SK-N-SH treated with all-trans-retinoic acid at 6 μM for 48 hours (cell line): ENCODE results near the gene QRSL1.

ENCODE experiments used
- BACH2 ChIP-seq: fragments of 250-450 bp; sonication (Bioruptor Pico); IDR thresholded peaks from 2 replicates; pipeline ENCODE4 v1.9.0; 2021; ENCODE audit warnings: mild to moderate bottlenecking, borderline replicate concordance
- CSDC2 ChIP-seq: fragments of 250-450 bp; sonication (Bioruptor Pico); IDR thresholded peaks from 2 replicates; pipeline ENCODE4 v1.5.0; 2020; ENCODE audit warnings: mild to moderate bottlenecking, moderate library complexity
- GLIS3 ChIP-seq: fragments of 250-450 bp; sonication (Bioruptor Pico); IDR thresholded peaks from 2 replicates; pipeline ENCODE4 v1.5.0; 2020; ENCODE audit warnings: mild to moderate bottlenecking, moderate library complexity
- RARB ChIP-seq: fragments of 250-450 bp; sonication (Bioruptor Pico); IDR thresholded peaks from 2 replicates; pipeline ENCODE4 v1.8.0; 2021; ENCODE audit warnings: mild to moderate bottlenecking, moderate library complexity
- TOX ChIP-seq: fragments of 250-450 bp; sonication (Bioruptor Pico); IDR thresholded peaks from 2 replicates; pipeline ENCODE4 v1.8.0; 2021; ENCODE audit warnings: mild to moderate bottlenecking, moderate library complexity, borderline replicate concordance
- ZFP3 ChIP-seq: fragments of 250-450 bp; sonication (Bioruptor Pico); IDR thresholded peaks from 2 replicates; pipeline ENCODE4 v1.5.0; 2020; ENCODE audit warnings: mild to moderate bottlenecking, moderate library complexity
- ZFP30 ChIP-seq: fragments of 450-650 bp; formaldehyde crosslinking; IDR thresholded peaks from 2 replicates; pipeline ENCODE4 v1.5.0; 2022; ENCODE audit warnings: mild to moderate bottlenecking, moderate library complexity
- ZNF565 ChIP-seq: fragments of 450-650 bp; formaldehyde crosslinking; conservative IDR thresholded peaks from 2 replicates; pipeline ENCODE4 v1.5.0; 2020; ENCODE audit warnings: low read depth, mild to moderate bottlenecking, moderate library complexity
- TF ChIP-seq, protein P1 (sequence below): fragments of 250-450 bp; sonication (Bioruptor Pico); IDR thresholded peaks from 2 replicates; pipeline ENCODE4 v1.8.0; 2020; ENCODE audit warnings: mild to moderate bottlenecking, moderate library complexity, borderline replicate concordance
- TF ChIP-seq, protein P2 (sequence below): fragments of 250-450 bp; sonication (Bioruptor Pico); IDR thresholded peaks from 2 replicates; pipeline ENCODE4 v1.5.0; 2020; ENCODE audit warnings: mild to moderate bottlenecking, moderate library complexity
- TF ChIP-seq, protein P3 (sequence below): fragments of 250-450 bp; sonication (Bioruptor Pico); IDR thresholded peaks from 2 replicates; pipeline ENCODE4 v1.5.1; 2020; ENCODE audit warnings: low read depth, mild to moderate bottlenecking, moderate library complexity
- TF ChIP-seq, protein P4 (sequence below): fragments of 250-450 bp; sonication (Bioruptor Pico); IDR thresholded peaks from 2 replicates; pipeline ENCODE4 v1.8.0; 2021; ENCODE audit warnings: low read depth, mild to moderate bottlenecking, moderate library complexity, borderline replicate concordance

DNA sequence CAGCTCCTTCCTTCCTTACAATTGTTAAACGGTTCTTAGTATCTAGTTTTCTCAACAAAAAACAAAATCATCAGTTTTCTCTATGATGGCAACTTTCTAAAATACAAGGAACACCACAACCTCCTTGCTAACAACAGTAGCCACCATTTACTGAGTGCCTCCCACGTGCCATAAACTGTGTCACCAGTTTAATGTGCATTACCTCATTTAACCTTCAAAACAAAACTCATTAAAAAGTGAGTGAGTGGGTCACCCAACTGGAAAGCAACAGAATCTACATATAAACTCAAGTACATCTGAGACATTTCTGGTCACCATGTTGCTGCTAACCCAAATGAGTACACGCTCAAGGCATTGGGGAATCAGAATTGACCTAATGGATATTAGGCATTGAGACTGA lies 11.1 kb upstream of the QRSL1 start:
- TF ChIP-seq, protein P1, sequence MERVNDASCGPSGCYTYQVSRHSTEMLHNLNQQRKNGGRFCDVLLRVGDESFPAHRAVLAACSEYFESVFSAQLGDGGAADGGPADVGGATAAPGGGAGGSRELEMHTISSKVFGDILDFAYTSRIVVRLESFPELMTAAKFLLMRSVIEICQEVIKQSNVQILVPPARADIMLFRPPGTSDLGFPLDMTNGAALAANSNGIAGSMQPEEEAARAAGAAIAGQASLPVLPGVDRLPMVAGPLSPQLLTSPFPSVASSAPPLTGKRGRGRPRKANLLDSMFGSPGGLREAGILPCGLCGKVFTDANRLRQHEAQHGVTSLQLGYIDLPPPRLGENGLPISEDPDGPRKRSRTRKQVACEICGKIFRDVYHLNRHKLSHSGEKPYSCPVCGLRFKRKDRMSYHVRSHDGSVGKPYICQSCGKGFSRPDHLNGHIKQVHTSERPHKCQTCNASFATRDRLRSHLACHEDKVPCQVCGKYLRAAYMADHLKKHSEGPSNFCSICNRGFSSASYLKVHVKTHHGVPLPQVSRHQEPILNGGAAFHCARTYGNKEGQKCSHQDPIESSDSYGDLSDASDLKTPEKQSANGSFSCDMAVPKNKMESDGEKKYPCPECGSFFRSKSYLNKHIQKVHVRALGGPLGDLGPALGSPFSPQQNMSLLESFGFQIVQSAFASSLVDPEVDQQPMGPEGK (CRISPR knock-in tag): no peak
- TF ChIP-seq RARB (CRISPR knock-in tag): no peak
- TF ChIP-seq, protein P2, sequence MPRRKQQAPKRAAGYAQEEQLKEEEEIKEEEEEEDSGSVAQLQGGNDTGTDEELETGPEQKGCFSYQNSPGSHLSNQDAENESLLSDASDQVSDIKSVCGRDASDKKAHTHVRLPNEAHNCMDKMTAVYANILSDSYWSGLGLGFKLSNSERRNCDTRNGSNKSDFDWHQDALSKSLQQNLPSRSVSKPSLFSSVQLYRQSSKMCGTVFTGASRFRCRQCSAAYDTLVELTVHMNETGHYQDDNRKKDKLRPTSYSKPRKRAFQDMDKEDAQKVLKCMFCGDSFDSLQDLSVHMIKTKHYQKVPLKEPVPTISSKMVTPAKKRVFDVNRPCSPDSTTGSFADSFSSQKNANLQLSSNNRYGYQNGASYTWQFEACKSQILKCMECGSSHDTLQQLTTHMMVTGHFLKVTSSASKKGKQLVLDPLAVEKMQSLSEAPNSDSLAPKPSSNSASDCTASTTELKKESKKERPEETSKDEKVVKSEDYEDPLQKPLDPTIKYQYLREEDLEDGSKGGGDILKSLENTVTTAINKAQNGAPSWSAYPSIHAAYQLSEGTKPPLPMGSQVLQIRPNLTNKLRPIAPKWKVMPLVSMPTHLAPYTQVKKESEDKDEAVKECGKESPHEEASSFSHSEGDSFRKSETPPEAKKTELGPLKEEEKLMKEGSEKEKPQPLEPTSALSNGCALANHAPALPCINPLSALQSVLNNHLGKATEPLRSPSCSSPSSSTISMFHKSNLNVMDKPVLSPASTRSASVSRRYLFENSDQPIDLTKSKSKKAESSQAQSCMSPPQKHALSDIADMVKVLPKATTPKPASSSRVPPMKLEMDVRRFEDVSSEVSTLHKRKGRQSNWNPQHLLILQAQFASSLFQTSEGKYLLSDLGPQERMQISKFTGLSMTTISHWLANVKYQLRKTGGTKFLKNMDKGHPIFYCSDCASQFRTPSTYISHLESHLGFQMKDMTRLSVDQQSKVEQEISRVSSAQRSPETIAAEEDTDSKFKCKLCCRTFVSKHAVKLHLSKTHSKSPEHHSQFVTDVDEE (CRISPR knock-in tag): no peak
- TF ChIP-seq, protein P3, sequence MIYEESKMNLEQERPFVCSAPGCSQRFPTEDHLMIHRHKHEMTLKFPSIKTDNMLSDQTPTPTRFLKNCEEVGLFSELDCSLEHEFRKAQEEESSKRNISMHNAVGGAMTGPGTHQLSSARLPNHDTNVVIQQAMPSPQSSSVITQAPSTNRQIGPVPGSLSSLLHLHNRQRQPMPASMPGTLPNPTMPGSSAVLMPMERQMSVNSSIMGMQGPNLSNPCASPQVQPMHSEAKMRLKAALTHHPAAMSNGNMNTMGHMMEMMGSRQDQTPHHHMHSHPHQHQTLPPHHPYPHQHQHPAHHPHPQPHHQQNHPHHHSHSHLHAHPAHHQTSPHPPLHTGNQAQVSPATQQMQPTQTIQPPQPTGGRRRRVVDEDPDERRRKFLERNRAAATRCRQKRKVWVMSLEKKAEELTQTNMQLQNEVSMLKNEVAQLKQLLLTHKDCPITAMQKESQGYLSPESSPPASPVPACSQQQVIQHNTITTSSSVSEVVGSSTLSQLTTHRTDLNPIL: no peak
- TF ChIP-seq, protein P4, sequence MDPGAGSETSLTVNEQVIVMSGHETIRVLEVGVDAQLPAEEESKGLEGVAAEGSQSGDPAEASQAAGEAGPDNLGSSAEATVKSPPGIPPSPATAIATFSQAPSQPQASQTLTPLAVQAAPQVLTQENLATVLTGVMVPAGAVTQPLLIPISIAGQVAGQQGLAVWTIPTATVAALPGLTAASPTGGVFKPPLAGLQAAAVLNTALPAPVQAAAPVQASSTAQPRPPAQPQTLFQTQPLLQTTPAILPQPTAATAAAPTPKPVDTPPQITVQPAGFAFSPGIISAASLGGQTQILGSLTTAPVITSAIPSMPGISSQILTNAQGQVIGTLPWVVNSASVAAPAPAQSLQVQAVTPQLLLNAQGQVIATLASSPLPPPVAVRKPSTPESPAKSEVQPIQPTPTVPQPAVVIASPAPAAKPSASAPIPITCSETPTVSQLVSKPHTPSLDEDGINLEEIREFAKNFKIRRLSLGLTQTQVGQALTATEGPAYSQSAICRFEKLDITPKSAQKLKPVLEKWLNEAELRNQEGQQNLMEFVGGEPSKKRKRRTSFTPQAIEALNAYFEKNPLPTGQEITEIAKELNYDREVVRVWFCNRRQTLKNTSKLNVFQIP (CRISPR knock-in tag): no peak
- no peak for TF ChIP-seq TOX
- TF ChIP-seq ZFP3 (CRISPR knock-in tag): no peak
- no peak for TF ChIP-seq ZFP30 (CRISPR knock-in tag)
- no peak for TF ChIP-seq GLIS3
- TF ChIP-seq CSDC2 (CRISPR knock-in tag): no peak
- TF ChIP-seq ZNF565 (CRISPR knock-in tag): no peak
- TF ChIP-seq BACH2 (CRISPR knock-in tag): no peak
